ENCODE data around the gene HNF1A.

Gene HNF1A

GRCh38 chr12:120993496-120993895, 15.2 kb downstream of the HNF1A start:
- FAIRE-seq (no peak), DNase-seq (ENCODE audit: insufficient read length) (no peak)
- no peak for TF ChIP-seq POLR2AphosphoS5 (IDR thresholded peaks at IDR 0.05; ENCODE audit: low read depth, low read length)
- TF ChIP-seq POLR2A (IDR thresholded peaks at IDR 0.05; ENCODE audit: low read depth, low read length): no peak
- TF ChIP-seq TAF1 (IDR thresholded peaks at IDR 0.05; ENCODE audit: borderline replicate concordance, low read depth, low read length): no peak

- DNase-seq (ENCODE audit: insufficient read length) (no peak), FAIRE-seq (no peak)
- TF ChIP-seq POLR2AphosphoS5 (IDR thresholded peaks at IDR 0.05; ENCODE audit: low read depth, low read length) (no peak), TAF1 (IDR thresholded peaks at IDR 0.05; ENCODE audit: borderline replicate concordance, low read depth, low read length) (no peak), POLR2A (IDR thresholded peaks at IDR 0.05; ENCODE audit: low read depth, low read length) (no peak)
Measured at GRCh38 chr12:120994059-120994458, 15.7 kb downstream of the HNF1A start.

GRCh38 chr12:120994589-120995337, 16.4 kb downstream of the HNF1A start:
- TF ChIP-seq TAF1 (IDR thresholded peaks at IDR 0.05; ENCODE audit: borderline replicate concordance, low read depth, low read length): no peak
- no peak for TF ChIP-seq POLR2A (IDR thresholded peaks at IDR 0.05; ENCODE audit: low read depth, low read length)
- TF ChIP-seq POLR2AphosphoS5 (IDR thresholded peaks at IDR 0.05; ENCODE audit: low read depth, low read length): no peak
- no peak for FAIRE-seq

GRCh38 chr12:120996133-120996746, 17.9 kb downstream of the HNF1A start:
- FAIRE-seq (no peak), DNase-seq (ENCODE audit: insufficient read length) (no peak)
- TF ChIP-seq POLR2A (IDR thresholded peaks at IDR 0.05; ENCODE audit: low read depth, low read length): no peak
- TF ChIP-seq TAF1 (IDR thresholded peaks at IDR 0.05; ENCODE audit: borderline replicate concordance, low read depth, low read length): no peak
- no peak for TF ChIP-seq POLR2AphosphoS5 (IDR thresholded peaks at IDR 0.05; ENCODE audit: low read depth, low read length)

More at GRCh38 chr12:120994589-120995337, 16.4 kb downstream of the HNF1A start:
- no peak for DNase-seq (ENCODE audit: insufficient read length)

GRCh38 chr12:120997448-120997847, 19.1 kb downstream of the HNF1A start:
- DNase-seq (ENCODE audit: insufficient read length) (no peak), FAIRE-seq (no peak)
- TF ChIP-seq POLR2A (IDR thresholded peaks at IDR 0.05; ENCODE audit: low read depth, low read length): no peak
- no peak for TF ChIP-seq POLR2AphosphoS5 (IDR thresholded peaks at IDR 0.05; ENCODE audit: low read depth, low read length)
- TF ChIP-seq TAF1 (IDR thresholded peaks at IDR 0.05; ENCODE audit: borderline replicate concordance, low read depth, low read length): no peak

- FAIRE-seq: no peak
- TF ChIP-seq POLR2A (IDR thresholded peaks at IDR 0.05; ENCODE audit: low read depth, low read length): no peak
- TF ChIP-seq POLR2AphosphoS5 (IDR thresholded peaks at IDR 0.05; ENCODE audit: low read depth, low read length): no peak
- TF ChIP-seq TAF1 (IDR thresholded peaks at IDR 0.05; ENCODE audit: borderline replicate concordance, low read depth, low read length): no peak
- no peak for DNase-seq (ENCODE audit: insufficient read length)
Measured at GRCh38 chr12:120998435-120998834, 20.1 kb downstream of the HNF1A start.

- TF ChIP-seq POLR2AphosphoS5 (IDR thresholded peaks at IDR 0.05; ENCODE audit: low read depth, low read length) (no peak), TAF1 (IDR thresholded peaks at IDR 0.05; ENCODE audit: borderline replicate concordance, low read depth, low read length) (no peak), POLR2A (IDR thresholded peaks at IDR 0.05; ENCODE audit: low read depth, low read length) (no peak)
- FAIRE-seq (no peak), DNase-seq (ENCODE audit: insufficient read length) (no peak)
Measured at GRCh38 chr12:120999191-121000120, 21.1 kb downstream of the HNF1A start.

- FAIRE-seq (no peak), DNase-seq (ENCODE audit: insufficient read length) (no peak)
- TF ChIP-seq POLR2A (IDR thresholded peaks at IDR 0.05; ENCODE audit: low read depth, low read length) (no peak), POLR2AphosphoS5 (IDR thresholded peaks at IDR 0.05; ENCODE audit: low read depth, low read length) (no peak), TAF1 (IDR thresholded peaks at IDR 0.05; ENCODE audit: borderline replicate concordance, low read depth, low read length) (no peak)
Measured at GRCh38 chr12:121000530-121000929, 22.2 kb downstream of the HNF1A start.

- no peak for FAIRE-seq
- no peak for DNase-seq (ENCODE audit: insufficient read length)
- TF ChIP-seq POLR2A (IDR thresholded peaks at IDR 0.05; ENCODE audit: low read depth, low read length): no peak
- no peak; the same call in 1 of the 2 replicates for TF ChIP-seq POLR2AphosphoS5 (IDR thresholded peaks at IDR 0.05; ENCODE audit: low read depth, low read length)
- TF ChIP-seq TAF1 (IDR thresholded peaks at IDR 0.05; ENCODE audit: borderline replicate concordance, low read depth, low read length): no peak
Measured at GRCh38 chr12:121001060-121001459, 22.7 kb downstream of the HNF1A start.

GRCh38 chr12:121001841-121002483, 23.6 kb downstream of the HNF1A start:
- TF ChIP-seq TAF1 (IDR thresholded peaks at IDR 0.05; ENCODE audit: borderline replicate concordance, low read depth, low read length): no peak
- no peak for FAIRE-seq

GRCh38 chr12:121003650-121004049, 25.3 kb downstream of the HNF1A start:
- FAIRE-seq (no peak), DNase-seq (ENCODE audit: insufficient read length) (no peak)
- no peak for TF ChIP-seq TAF1 (IDR thresholded peaks at IDR 0.05; ENCODE audit: borderline replicate concordance, low read depth, low read length)
- TF ChIP-seq POLR2A (IDR thresholded peaks at IDR 0.05; ENCODE audit: low read depth, low read length): no peak
- no peak for TF ChIP-seq POLR2AphosphoS5 (IDR thresholded peaks at IDR 0.05; ENCODE audit: low read depth, low read length)

More at GRCh38 chr12:121001841-121002483, 23.6 kb downstream of the HNF1A start:
- DNase-seq (ENCODE audit: insufficient read length): no peak
